Hematopoietic multipotent progenitor cell treated with erythropoietin and hydrocortisone succinate and interleukin-3 and kit ligand, for 4 days (in vitro differentiated cells): ENCODE results near the gene NDRG4.

Experiments used
- DNase-seq: peaks from one replicate; pipeline ENCODE4 v3.0.0-alpha.2; 2015

The NDRG4 gene

GRCh38 chr16:58499615-58500351, at the start of gene NDRG4:
TSS of gene NDRG4 (plus strand) at chr16:58500143. CDS start at chr16:58500249, 106 bp downstream.
- peak; percentile 78 for DNase-seq

DNA sequence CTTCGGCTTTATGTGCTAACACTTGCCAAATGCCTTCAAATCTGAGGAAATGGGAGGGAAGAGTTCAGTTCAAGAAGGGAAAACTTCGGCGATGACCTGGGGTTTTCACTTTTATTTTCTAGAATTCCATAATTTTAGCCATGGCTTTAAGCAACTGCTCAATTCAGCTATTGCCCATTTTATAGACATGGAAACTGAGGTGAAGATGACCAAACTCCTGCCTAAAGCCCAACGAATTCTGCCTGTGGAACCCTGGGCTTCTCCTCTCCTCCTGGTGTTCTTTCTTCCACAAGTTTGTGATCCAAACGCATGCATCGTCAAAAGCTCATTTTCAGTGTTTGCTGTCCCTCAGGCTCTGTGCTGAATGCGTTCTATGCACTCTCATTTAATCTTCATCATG, 49.4 kb upstream of the NDRG4 start:
- no peak for DNase-seq

- DNase-seq, result no peak
Observed at GRCh38 chr16:58451265-58451689, 48.7 kb upstream of the NDRG4 start.

DNA sequence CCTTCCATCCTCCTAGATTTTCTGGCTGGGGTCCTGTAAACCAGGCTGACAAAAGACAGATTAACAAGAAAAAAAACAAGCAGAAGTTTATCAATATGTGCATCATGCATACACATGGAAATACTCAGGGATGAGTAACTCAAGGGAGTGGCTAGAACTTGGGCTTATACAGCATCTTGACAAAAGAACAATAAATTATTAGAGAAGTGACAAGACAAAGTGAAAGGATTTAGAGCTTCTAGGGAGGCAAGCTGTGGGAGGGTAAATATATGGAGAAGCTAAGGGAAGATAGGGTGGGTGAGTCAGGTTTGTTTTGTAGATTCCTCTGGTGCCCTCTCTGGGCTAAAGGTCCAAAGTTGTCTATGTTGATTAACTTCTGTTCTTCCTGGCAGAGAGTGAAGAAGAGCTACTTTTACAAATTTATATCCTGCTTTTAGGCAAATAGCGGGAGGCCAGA, 48.0 kb upstream of the NDRG4 start:
- DNase-seq, result peak; percentile 38

GRCh38 chr16:58452640-58453039, 47.3 kb upstream of the NDRG4 start:
- DNase-seq, result no peak

DNA sequence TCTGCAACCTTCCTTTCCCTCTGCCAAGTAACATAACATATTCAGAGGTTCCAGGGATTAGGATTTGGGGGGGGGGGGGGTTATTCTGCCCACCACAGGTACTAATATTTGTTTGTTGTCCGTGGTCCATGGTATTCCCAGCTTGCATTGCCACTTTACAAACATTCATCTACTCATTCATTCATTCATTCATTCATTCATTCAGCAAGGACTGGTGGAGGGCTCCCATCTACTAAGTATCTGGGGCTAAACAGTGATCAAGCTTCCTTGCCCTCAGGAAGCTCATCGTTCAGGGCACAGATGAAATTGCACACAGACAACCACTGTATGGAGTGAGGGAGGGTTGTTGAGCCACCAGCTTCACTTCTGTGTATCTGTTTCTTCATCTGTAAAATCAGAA, 45.8 kb upstream of the NDRG4 start:
- no peak for DNase-seq

GRCh38 chr16:58454856-58455255, 45.1 kb upstream of the NDRG4 start:
- no peak for DNase-seq

DNA sequence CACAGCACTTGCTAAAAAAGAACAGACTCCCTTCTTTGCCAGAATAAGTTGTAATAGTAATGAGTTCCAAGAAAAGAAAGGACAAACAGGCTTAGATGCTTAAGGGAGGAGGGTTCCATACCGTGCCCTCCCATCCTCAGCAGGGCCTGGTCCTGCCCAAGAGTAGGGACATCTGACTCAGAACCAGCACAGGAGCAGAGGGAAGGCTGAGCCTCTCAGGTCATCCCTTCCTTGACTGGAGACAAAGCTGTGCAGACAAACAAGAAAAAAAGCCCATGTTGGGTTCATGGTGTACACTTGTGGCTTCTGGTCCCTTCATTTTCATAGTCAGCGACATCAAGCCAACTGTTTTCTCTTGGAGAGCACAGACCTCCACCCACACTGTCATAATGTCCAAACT, 44.2 kb upstream of the NDRG4 start:
- no peak for DNase-seq

DNA sequence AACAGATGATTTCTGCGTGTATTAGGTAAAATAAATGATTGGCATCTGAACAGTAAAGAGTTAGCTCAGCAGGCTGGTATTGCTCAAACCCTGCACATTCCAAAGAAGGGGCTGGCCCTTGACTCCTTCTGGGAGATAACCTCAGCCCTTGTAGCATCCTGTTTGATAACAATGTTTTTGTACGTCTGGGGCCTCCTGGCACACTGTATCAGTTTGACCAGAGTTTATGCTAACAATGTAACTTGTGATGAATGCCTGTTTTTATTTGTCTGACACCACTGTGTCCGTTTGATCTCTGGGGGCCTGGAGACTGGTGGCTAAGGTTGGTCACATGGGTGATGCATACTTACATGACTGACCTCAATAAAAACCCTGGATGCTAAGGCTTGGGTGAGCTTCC, 43.8 kb upstream of the NDRG4 start:
- DNase-seq, result peak; percentile 58

- no peak for DNase-seq
Observed at GRCh38 chr16:58458606-58459343, 41.2 kb upstream of the NDRG4 start.

- DNase-seq, result peak; percentile 18
Observed at GRCh38 chr16:58459344-58460218, 40.4 kb upstream of the NDRG4 start.

GRCh38 chr16:58460219-58460610, 39.7 kb upstream of the NDRG4 start:
- DNase-seq, result no peak

- DNase-seq, result no peak
Observed at GRCh38 chr16:58461056-58461455, 38.9 kb upstream of the NDRG4 start.

GRCh38 chr16:58461640-58462039, 38.3 kb upstream of the NDRG4 start:
- no peak for DNase-seq

- no peak for DNase-seq
Observed at GRCh38 chr16:58462089-58462488, 37.9 kb upstream of the NDRG4 start.

- no peak for DNase-seq
Observed at GRCh38 chr16:58462499-58462996, 37.4 kb upstream of the NDRG4 start.

DNA sequence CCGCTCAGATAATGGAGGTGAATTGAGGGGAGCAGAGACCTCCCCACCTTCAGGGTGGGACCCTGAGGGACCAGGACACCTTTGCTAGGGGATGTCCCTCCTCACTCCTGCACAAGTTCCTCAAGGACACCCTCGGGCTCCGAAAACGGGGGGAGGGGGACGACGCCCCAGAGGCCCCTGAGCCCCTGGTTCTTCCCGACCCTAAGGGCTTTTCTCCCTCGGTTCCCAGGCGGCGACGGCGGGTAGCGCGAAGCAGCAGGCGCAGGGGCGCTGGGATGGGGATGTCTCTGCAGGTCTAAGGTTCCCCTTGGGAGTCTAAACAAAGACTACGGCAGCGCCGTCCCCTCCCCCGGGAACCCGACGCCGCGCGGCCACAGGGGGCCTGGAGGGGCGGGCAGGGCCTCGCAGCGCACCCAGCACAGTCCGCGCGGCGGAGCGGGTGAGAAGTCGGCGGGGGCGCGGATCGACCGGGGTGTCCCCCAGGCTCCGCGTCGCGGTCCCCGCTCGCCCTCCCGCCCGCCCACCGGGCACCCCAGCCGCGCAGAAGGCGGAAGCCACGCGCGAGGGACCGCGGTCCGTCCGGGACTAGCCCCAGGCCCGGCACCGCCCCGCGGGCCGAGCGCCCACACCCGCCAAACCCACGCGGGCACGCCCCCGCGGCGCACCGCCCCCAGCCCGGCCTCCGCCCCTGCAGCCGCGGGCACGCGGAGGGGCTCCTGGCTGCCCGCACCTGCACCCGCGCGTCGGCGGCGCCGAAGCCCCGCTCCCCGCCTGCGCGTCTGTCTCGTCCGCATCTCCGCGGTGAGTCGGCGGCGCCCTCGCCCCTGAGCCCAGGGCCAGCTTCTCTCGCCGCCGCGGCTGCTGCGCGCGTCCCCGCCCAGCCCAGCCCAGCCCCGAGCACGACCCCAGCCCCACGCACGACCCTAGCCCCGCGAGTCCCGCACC, 36.7 kb upstream of the NDRG4 start:
- DNase-seq, result no peak

- no peak for DNase-seq
Observed at GRCh38 chr16:58464047-58464915, 35.7 kb upstream of the NDRG4 start.

DNA sequence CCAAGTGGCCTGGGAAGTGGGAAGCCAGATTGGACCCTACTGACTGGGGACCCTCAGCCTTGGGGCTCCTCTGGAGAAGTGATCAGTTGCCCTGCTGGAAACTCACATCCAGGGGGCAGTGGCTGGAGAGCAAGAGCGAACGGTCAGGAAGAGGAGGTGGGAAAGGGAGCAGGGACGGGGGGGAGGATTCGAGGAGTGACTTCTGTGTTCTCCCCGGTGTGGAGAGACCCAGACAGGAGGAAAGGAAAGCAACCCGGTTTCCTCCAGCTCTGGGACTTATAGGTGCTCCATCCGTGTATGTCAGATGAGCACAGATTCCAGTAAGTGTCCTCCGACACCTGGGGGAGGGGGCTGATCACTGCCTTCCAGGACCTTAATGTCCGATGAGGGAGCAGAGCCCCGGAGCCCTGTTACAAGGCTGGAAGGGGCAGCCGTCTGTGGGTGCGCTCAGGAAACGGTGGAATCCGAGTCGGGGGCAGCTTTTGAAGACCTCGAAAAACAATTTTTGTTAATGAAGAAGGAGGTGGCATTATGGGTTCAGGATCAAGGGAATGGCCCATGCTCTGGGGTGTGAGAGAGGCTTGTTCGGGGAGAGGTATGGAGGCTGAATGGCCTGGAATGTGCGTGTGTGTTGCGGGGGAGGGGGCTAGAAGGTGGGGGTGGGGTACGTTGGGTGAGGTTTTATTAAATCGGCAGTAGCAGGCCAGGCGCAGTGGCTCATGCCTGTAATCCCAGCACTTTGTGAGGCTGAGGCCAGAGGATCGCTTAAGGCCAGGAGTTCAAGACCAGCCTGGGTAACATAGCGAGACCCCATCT, 34.8 kb upstream of the NDRG4 start:
- no peak for DNase-seq

- DNase-seq, result no peak
Observed at GRCh38 chr16:58465817-58466216, 34.1 kb upstream of the NDRG4 start.
